DND-41 (cell line): ENCODE results near the gene FSIP1.

Source experiments
- ATAC-seq: fragments of 200-7000 bp; cut with Tn5 transposase; 3 replicates; pipeline ENCODE4 v1.9.1; 2021; ENCODE audit warnings: low read depth; ENCODE audit not compliant: insufficient read depth
- DNase-seq: peaks from one replicate; pipeline ENCODE4 v3.0.0-alpha.2; 2020
- H2AFZ ChIP-seq: 2 replicates; pipeline ENCODE4 v1.6.0; 2012; ENCODE audit warnings: low read depth, low read length
- H3K27ac ChIP-seq: 2 replicates; pipeline ENCODE4 v1.5.1; 2012; ENCODE audit warnings: low read length, inconsistent platforms
- H3K27me3 ChIP-seq: fragments of 200-600 bp; sonication (generic); 2 replicates; pipeline ENCODE4 v1.6.0; 2012; ENCODE audit warnings: low read length, mild to moderate bottlenecking, inconsistent platforms; ENCODE audit not compliant: insufficient read depth, poor library complexity
- H3K36me3 ChIP-seq: 2 replicates; pipeline ENCODE4 v1.5.1; 2012; ENCODE audit warnings: low read length, inconsistent platforms; ENCODE audit not compliant: insufficient read depth
- H3K4me1 ChIP-seq: 2 replicates; pipeline ENCODE4 v1.5.1; 2012; ENCODE audit warnings: mild to moderate bottlenecking, low read length; ENCODE audit not compliant: insufficient read depth
- H3K4me2 ChIP-seq: 2 replicates; pipeline ENCODE4 v1.6.0; 2012; ENCODE audit warnings: mild to moderate bottlenecking, moderate library complexity, low read length, inconsistent platforms; ENCODE audit not compliant: insufficient read depth
- H3K4me3 ChIP-seq, 2 experiments: fragments of 200-600 bp in 1 of 2; shearing (Covaris generic) in 1 of 2; 2 replicates each; pipeline ENCODE4 v1.5.1; 2012 to 2016; ENCODE audit warnings: inconsistent platforms in 2 of 2, low read length in 2 of 2, mild to moderate bottlenecking in 2 of 2, low read depth in 1 of 2, moderate library complexity in 1 of 2
- H3K79me2 ChIP-seq: 2 replicates; pipeline ENCODE4 v1.6.0; 2012; ENCODE audit warnings: low read length, inconsistent platforms; ENCODE audit not compliant: insufficient read depth
- H3K9ac ChIP-seq: 2 replicates; pipeline ENCODE4 v1.6.0; 2012; ENCODE audit warnings: low read depth, mild to moderate bottlenecking, inconsistent platforms, low read length, moderate library complexity
- H3K9me3 ChIP-seq: 2 replicates; pipeline ENCODE4 v1.5.1; 2012; ENCODE audit warnings: low read length, moderate library complexity, mild to moderate bottlenecking, inconsistent platforms; ENCODE audit not compliant: insufficient read depth, severe bottlenecking
- H4K20me1 ChIP-seq: 2 replicates; pipeline ENCODE4 v1.6.0; 2012; ENCODE audit warnings: low read length; ENCODE audit not compliant: insufficient read depth
- EZH2 ChIP-seq: IDR thresholded peaks from 3 replicates; pipeline ENCODE4 v1.6.1; 2012; ENCODE audit warnings: borderline replicate concordance, low read depth, mild to moderate bottlenecking, moderate library complexity, low read length, inconsistent platforms; ENCODE audit not compliant: severe bottlenecking
- TF ChIP-seq, protein P1 (sequence below): IDR thresholded peaks from 2 replicates; pipeline ENCODE4 v1.5.1; 2012; ENCODE audit warnings: borderline replicate concordance, low read length, moderate library complexity, mild to moderate bottlenecking; ENCODE audit not compliant: poor library complexity, severe bottlenecking; ENCODE audit errors: extremely low read depth

The FSIP1 gene

DNA sequence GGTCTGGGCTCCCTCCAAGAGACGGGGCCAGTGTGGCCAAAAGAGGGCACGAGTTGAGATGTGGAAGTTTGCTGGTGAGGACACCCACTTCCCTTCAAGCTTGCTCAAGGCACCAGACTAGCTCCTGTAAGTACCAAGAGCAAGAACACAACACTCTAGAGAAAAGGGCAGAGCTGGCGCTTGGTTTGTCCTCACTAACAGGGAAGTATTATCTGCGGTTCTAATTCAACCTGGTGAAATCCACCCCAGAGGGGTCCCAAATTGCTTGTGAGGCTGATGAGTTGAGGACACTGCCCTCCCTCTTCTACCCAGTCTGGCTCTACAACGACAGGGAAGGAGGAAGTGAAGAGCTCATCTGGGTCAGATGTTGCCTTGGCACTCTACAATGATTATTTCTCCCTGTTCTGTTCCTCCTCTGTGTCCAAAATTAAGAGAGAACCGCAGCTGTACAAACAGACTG, 16.9 kb upstream of the FSIP1 start:
- Histone ChIP-seq H3K27ac (no peak overlapping the region), H3K79me2 (no peaks in the 10 kb centered on the region), H3K9me3 (no peaks in the 10 kb centered on the region), H3K9ac (no peak overlapping the region), H3K36me3 (no peaks in the 10 kb centered on the region), H2AFZ (no peak overlapping the region), H3K27me3 (peaks cover 20% of the 10 kb centered on the region), H3K4me2 (no peak overlapping the region), H3K4me3 (no peak overlapping the region), H4K20me1 (no peaks in the 10 kb centered on the region), H3K4me1 (no peaks in the 10 kb centered on the region)
- no peak for TF ChIP-seq EZH2
- TF ChIP-seq, protein P1, sequence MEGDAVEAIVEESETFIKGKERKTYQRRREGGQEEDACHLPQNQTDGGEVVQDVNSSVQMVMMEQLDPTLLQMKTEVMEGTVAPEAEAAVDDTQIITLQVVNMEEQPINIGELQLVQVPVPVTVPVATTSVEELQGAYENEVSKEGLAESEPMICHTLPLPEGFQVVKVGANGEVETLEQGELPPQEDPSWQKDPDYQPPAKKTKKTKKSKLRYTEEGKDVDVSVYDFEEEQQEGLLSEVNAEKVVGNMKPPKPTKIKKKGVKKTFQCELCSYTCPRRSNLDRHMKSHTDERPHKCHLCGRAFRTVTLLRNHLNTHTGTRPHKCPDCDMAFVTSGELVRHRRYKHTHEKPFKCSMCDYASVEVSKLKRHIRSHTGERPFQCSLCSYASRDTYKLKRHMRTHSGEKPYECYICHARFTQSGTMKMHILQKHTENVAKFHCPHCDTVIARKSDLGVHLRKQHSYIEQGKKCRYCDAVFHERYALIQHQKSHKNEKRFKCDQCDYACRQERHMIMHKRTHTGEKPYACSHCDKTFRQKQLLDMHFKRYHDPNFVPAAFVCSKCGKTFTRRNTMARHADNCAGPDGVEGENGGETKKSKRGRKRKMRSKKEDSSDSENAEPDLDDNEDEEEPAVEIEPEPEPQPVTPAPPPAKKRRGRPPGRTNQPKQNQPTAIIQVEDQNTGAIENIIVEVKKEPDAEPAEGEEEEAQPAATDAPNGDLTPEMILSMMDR = no peak
- DNase-seq (no peak), ATAC-seq (no peak)

DNA sequence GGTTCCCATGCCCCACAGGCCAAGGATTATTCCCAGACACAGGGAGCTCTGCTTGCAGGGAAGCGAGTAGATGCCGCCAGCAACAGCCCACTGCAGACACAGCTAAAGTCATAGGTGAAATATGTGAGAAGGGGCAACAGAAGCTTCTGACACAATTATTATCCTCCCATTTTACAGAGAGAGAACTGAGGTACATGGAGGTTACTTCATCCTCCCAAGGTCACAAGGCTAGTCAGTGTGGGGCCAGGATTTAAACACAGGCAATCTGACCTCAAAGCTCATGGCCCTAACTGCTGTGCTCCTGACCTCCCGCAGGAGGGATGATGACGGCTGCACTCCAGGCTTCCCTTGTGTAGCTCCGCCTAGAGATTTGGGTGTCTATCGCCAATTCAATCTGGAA, 15.7 kb upstream of the FSIP1 start:
- no peaks in the 10 kb centered on the region for H3K4me1 ChIP-seq
- H3K9ac ChIP-seq = no peak overlapping the region
- ATAC-seq = no peak
- no peaks in the 10 kb centered on the region for H3K9me3 ChIP-seq
- no peaks in the 10 kb centered on the region for H4K20me1 ChIP-seq
- no peaks in the 10 kb centered on the region for H3K79me2 ChIP-seq
- no peak overlapping the region for H2AFZ ChIP-seq
- DNase-seq = no peak
- H3K27me3 ChIP-seq = peaks cover 19% of the 10 kb centered on the region
- no peak overlapping the region for H3K4me3 ChIP-seq
- H3K27ac ChIP-seq = no peak overlapping the region
- no peak for TF ChIP-seq EZH2
- TF ChIP-seq, protein P1 = no peak
- H3K36me3 ChIP-seq = no peaks in the 10 kb centered on the region
- no peak overlapping the region for H3K4me2 ChIP-seq

DNA sequence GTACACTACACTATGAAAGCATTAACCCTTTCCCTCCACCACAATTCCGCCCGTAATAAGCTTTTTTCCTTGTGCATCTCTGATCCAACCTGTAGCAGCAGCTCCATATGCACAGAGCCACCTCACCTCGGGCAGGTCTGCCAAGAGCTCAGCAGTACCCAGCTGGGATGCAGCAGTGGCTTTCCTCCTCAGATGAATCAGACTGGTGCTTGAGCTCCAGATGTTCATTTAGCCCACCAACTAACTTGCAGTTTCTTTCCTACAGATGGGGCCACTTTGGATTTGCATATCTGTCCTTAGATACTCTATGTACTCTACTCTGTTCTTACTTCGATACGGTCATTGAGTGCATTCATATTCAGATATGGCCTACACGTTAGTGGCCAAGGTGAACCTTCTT, 14.8 kb upstream of the FSIP1 start:
- no peak for DNase-seq
- H3K9me3 ChIP-seq = no peaks in the 10 kb centered on the region
- H4K20me1 ChIP-seq = no peaks in the 10 kb centered on the region
- H3K79me2 ChIP-seq = no peaks in the 10 kb centered on the region
- no peak for ATAC-seq
- no peak overlapping the region for H3K9ac ChIP-seq
- H3K27ac ChIP-seq = no peak overlapping the region
- no peak overlapping the region for H3K4me3 ChIP-seq
- H3K4me2 ChIP-seq = no peak overlapping the region
- peaks cover 19% of the 10 kb centered on the region for H3K27me3 ChIP-seq
- H3K4me1 ChIP-seq = no peaks in the 10 kb centered on the region
- no peak for TF ChIP-seq EZH2
- TF ChIP-seq, protein P1 = no peak
- no peak overlapping the region for H2AFZ ChIP-seq
- H3K36me3 ChIP-seq = no peaks in the 10 kb centered on the region

DNA sequence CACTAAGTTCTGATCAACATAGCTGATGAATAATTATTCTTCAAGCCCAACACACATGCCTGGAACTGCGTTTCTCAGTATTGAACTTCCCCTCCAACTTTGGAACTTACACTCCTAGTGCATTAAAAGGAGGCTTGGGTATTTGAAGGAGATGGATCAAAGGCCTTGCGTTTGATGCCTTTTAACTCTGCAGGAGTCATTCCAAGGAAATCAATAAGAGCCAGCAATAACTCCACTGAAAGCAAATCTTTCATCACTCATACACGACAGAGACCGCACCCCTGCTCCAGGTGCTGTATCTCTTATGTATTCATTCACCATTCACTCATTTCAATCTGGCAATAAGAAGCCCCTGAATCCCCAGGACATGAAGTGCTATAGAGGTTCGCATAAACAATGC, 14.0 kb upstream of the FSIP1 start:
- no peaks in the 10 kb centered on the region for H3K9me3 ChIP-seq
- no peak overlapping the region for H3K4me2 ChIP-seq
- no peak overlapping the region for H3K4me3 ChIP-seq
- no peak overlapping the region for H3K27ac ChIP-seq
- H3K79me2 ChIP-seq = no peaks in the 10 kb centered on the region
- H4K20me1 ChIP-seq = no peaks in the 10 kb centered on the region
- ATAC-seq (no peak), DNase-seq (no peak)
- TF ChIP-seq, protein P1 = no peak
- no peak for TF ChIP-seq EZH2
- no peak overlapping the region for H2AFZ ChIP-seq
- no peaks in the 10 kb centered on the region for H3K4me1 ChIP-seq
- no peaks in the 10 kb centered on the region for H3K36me3 ChIP-seq
- no peak overlapping the region for H3K9ac ChIP-seq
- H3K27me3 ChIP-seq = peaks cover 19% of the 10 kb centered on the region
